SIG-M5 treated with dmso at 0.1 percent for 504 hours (cell line): ENCODE measurements around the gene MAB21L3.

Experiments
- DNase-seq: peaks from one replicate; lab custom pipeline; 2025; ENCODE audit not compliant: unreplicated experiment; lab: John Stamatoyannopoulos, UW

Gene MAB21L3

GRCh38 chr1:116164150-116164549, 53.0 kb downstream of the MAB21L3 start:
- no peak for DNase-seq

GRCh38 chr1:116164604-116165368, 53.6 kb downstream of the MAB21L3 start:
- DNase-seq, result no peak

GRCh38 chr1:116165572-116165971, 54.4 kb downstream of the MAB21L3 start:
- no peak for DNase-seq

GRCh38 chr1:116166011-116166571, 54.9 kb downstream of the MAB21L3 start:
- no peak for DNase-seq

DNA sequence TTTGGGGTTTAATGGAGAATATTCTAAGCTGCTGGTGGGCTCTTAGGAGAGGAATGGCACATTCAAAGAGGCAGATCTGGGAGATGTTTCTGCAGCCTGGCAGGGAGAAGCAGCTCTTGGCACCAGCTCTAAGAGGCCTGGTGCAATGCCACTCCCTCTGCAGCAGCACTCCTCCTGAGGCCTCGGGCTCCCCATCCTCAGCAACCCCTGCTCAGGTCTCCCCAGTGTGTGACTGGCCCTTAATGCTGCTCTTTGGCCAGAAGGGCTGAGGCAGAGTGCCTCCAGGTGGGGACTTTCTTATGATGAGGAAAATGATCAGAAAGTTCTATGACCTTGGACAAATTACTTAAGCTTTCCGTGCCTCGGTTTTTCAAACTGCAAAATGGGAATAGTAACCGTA, 55.5 kb downstream of the MAB21L3 start:
- DNase-seq, result no peak

DNA sequence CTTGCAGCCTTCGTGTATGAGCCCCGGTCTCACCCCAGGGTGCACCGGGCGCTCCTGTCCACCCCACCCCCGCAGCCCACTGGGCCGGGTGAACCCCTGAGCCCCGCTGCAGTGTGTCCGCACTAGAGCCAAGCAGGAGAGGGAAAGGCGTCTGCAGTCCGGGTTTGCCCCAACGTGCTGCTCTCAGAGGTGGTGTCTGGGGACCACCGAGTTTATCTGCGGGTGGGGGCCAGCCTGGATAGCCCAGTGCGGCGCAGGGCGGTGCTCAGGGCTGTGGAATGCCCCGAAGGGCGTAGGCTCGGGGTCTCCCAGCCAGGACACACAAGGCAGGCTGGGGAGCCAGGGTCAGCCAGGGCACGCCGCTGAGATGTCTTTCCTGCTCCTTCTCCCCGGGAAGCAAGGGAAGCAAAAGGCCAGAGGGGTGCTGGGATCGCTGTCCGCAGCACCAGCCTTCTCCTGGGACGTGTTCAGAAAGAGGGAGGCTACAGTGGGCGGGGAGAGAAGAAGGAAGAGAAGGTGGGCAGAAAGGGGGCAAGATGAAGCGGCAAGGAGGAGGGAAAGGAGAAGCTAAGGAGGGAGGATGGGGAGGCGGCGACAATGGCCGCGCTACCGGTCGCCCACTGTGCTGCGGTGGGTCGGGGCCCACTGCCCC, 56.6 kb downstream of the MAB21L3 start:
- peak; percentile 14 for DNase-seq

GRCh38 chr1:116168277-116169032, 57.3 kb downstream of the MAB21L3 start:
- DNase-seq, result peak; percentile 43

DNA sequence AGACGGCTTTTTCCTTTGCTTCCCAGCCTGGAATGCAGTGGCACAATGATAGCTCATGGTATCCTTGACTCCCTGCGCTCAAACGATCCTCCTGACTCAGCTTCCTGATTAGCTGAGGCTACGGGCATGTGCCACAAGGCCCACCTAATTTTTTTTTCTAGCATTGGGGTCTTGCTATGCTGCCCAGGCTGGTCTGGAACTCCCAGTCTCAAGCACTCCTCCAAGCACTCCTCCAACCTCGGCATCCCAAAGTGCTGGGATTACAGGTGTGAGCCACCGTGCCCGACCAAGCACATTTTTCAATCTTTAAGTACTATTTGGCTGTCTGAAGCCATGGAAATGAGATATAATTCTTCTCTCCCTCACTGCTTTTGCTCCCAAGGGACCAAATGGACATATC, 58.7 kb downstream of the MAB21L3 start:
- no peak for DNase-seq

GRCh38 chr1:116170721-116171589, 59.8 kb downstream of the MAB21L3 start:
- no peak for DNase-seq

DNA sequence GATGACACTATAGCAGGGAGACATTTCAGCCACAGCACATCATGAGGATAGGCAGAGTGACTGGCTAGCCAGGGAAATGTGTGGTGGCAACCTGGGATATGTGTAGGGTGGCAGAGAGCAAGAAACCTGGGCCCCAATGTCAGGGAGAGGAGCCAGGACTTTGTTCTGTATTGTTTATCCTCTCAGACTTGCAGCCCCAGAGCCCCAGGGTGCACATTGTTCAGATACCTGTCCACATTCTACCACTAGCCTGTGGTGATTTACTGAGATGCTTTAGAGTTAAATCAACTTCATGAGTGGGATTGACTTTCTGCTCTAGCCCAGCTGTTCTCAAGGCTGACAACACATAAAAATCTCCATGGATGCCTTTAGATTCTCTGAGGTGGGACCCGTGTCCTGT, 61.5 kb downstream of the MAB21L3 start:
- no peak for DNase-seq

DNA sequence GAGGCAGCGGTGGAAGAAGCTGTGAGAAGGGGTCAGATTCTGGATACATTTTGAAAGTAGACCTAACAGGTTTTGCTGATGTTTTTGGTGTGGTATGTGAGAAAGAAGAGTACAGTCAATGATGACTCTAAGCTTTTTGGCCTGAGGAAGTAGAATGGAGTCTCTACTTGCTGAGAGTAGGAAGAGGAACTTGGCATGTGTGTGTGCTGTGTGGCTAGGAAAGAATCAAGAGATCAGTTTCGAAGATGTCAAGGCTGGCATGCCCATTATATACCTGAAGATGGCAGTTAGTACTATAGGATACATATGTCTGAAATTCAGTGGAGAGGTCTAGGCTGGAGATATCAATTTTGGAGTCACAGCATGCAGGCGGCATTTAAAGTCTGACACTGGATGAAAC, 64.4 kb downstream of the MAB21L3 start:
- peak; percentile 24 for DNase-seq

DNA sequence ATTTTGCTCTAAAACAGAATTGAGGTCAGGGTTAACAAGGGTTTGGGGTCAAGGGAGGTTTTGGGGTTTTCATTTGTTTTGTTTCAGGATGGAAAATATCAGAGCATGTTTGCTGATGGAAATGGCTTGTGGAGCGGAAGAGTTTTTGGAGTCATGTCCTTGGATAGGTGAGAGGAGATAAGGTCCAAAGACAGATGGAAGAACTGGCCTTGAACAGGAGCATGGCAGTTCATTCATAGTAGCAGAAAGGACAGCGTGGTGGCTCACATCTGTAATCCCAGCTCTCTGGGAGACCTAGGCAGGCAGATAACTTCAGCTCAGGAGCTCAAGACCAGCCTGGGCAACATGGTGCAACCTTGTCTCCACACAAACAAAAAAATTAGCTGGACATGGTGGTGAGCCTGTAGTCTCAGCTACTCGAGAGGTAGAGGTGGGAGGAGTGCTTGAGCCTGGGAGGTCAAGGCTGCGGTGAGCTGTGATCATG, 65.1 kb downstream of the MAB21L3 start:
- no peak for DNase-seq

DNA sequence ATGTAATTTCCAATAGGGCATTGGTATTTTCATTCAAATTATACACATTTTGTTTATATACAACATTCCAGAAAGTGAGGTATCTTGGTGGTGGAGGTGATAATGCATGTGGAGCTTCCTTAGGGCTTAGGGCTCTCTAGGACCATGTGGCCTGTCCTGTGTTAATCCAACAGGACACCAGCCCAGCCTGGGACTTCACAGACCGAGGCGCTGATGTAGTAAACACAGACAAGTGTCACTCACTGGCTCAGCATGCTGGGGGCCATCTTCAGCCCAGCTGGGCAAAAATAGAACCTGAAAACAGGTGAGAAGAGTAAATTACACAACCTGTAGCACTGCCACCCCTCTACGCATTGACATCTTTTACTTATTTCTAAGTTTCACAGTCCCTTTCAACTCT, 66.7 kb downstream of the MAB21L3 start:
- no peak for DNase-seq

DNA sequence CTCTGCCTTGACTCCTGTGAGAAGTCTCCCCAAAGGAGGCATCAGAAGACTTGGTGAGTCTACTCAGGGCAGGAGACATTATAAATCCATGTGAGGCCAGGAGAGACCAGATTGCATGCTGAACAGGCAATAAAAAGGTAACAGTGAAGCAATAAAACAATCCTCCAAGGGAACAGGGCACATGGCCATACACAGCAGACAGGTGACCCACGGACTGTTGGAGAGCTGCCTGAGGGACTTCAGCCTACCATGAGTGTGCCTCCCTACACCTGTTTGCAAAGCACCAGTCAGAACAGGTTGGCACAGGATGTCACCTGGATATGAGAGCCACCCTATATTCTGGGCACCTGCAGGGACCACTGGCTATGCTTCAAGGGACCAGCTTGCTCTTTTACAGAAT, 67.6 kb downstream of the MAB21L3 start:
- DNase-seq, result no peak

- no peak for DNase-seq
These were observed 68.2 kb downstream of the MAB21L3 start for GRCh38 chr1:116179419-116179818.

GRCh38 chr1:116179964-116180363, 68.8 kb downstream of the MAB21L3 start:
- no peak for DNase-seq

DNA sequence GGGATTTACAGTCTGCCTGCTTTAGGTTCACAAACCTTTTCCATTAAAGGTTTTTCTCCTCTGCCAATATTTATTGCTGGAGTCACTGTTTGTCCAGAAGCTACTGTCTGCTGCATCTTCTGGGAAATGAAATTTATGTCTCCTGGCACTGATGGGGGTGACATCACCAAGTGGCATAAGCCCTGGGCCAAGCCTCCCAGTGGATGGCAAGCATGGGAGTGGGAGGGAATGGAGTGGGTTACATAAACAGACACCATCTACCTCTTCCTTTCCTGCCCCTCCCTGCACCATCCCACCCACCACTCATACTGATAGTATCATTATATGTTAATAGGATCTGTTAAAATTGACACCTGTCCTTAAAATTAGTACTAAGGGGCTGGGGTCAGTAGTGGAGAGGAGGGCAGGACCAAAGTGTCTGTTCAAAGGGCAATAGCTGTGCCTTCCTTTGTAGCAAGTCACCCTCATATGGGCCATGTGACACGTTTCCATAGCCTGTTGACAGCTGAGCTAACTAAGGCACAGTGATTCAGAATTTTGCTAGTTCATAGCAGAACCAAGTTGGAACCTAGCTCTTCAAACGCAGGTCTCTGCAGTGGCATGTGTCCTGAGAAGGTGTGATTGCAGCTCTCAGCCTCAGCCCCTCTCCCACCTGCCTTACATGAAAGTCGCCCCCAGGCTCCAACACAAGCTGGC, 71.0 kb downstream of the MAB21L3 start:
- DNase-seq, result no peak
